ENCODE results near the gene EGFL7.

The EGFL7 gene

GRCh38 chr9:136673975-136674785 lies 11.5 kb downstream of the EGFL7 start:
- DNase-seq: no peak

DNA sequence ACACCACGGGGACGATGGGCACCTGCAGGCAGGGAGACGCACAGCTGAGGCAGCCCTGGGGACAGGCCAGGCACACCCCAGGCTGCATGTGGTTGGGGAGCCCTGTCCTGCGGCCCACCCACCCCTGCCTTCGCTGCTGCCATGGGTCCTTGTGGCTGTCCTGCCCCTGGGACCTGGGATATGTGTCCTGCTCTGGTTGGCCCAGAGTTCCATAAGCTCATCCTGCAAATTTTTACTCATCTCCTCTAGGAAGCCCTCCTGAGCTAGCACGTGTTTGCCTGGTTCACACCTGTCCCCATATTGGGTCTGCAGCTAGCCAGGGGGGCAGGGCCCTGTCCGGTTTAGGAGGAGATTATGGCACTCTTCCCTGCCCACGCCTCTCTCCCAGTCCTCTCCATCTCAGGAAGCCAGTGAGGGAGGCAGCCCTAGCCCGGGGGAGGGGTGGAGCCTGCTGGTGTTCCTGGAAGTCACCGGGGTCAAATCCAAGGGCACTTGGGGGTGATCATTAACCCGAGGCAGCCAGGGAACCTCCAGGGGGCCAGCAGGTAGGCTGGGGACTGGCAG lies 12.2 kb downstream of the EGFL7 start:
- DNase-seq: no peak

DNA sequence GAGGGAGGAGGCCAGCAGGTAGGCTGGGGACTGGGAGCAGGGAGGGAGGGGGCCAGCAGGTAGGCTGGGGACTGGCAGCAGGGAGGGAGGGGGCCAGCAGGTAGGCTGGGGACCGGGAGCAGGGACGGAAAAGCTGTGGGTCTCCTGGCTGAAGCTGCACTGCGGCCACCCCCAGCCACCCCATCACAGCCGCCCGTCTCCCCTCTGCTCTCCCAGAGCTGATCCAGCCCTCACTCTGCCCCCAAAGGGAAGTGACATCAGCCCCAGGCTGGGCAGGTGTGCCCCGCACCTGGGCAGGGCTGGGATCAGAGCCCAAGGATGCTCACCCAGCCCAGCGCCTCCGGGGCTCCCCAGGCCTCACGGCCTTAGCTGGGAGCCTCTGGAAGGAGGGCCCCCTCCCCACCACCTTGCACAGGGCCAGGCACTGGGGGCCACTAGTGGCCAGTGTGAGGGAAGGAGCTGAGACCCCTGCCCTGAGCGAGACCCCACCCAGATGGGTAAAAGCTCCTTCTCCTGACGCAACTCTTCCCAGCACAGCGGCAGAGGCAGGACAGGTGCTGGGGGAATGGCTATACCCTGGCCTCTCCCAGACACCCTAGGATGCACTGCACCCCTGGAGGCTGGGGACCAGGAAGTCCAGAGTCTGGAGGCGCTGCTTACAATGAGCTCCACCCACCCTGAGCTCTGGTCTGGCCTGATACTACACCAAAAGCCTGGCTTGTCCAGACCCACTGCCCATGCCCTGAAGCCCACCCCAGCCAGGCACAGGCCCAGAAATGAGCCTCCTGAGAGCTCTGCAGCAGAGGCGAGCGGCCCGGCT lies 13.0 kb downstream of the EGFL7 start:
- peak in 1 of 2 experiments; percentile 27 for DNase-seq

DNA sequence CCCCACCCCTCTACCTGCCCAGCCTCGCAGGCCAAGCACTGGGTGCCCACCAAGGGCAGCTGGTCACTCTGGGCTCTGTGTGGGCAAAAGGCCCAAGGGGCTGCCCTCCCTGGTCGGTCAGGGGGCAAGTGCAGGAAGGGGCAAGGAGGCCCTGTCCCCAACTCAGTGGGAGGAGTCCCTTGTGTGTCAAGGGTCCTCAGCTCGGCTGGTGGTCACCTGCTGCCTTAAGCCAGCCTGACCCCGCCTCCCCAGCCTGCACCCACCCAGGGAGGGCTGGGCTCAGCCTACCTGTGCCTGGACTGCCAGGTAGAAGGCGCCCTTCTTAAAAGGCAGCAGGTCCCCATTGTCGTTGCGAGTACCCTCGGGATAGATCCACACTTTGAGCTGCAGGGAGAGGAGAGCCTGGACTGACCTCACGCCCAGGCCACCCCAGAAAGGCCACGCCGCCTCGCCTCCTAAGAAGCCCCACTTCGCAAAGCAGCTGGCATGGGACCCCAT lies 13.6 kb downstream of the EGFL7 start:
- no peak for DNase-seq

GRCh38 chr9:136676920-136677686 lies 14.4 kb downstream of the EGFL7 start:
- no peak for DNase-seq

DNA sequence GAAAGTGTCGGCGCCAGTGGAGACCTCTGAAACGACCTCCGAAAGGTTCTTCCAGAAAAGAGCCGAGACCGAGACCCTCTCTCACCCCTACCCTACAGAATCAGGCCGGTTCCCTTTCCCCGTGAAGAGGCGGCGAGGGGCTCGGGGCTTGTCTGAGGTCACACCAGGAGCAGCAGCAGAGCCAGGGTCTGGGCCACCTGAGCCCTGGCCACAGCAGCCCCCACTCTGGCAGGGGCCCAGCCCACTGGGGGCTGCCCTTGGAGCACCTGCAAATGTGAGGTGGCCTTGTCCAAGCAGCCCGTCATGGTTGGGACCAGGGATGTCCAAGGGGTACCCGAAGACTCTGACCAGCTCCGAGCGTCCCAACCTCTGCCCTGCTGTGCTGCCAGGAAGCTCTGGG lies 15.3 kb downstream of the EGFL7 start:
- DNase-seq: no peak

DNA sequence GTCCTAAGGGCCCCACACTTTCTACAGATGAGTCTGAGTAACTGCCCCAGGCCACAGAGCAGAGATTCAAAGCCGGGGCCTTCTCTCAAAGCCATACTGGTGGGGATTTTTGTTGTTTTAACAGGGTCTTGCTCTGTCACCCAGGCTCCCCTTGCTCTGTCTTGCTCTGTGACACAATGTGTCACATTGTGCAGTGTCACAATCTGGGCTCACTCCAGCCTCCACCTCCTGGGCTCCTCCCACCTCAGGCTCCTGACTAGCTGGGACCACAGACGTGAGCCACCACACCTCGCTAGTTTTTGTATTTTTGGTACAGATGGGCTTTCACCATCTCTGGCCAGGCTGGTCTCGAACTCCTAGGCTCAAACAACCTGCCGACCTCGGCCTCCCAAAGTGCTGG lies 15.9 kb downstream of the EGFL7 start:
- DNase-seq: no peak

DNA sequence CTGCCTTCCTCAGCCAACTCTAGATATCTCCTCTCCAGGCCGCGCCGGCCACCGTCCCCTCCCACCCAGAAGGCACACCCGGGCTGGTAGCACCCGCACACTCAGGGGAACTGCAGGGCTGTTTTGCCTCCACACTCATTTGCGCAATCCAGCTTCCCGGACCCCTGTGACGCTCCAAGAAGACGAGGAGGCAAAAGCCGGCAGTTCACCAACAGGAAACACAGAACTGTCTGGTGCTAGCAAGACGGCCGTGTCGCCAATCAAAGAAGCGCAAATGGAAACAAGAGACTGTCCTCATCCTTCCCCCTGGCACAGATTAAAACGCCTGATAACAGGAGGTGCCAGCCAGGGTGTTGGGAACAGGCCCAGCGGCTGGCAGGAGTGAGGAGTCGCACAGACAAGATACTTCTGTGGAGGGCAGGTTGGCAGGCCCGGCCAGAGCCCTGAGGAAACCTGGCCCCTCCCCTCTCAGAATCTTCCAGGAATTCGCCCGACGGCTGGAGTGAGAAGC lies 16.8 kb downstream of the EGFL7 start:
- no peak for DNase-seq

GRCh38 chr9:136681029-136681428 lies 18.3 kb downstream of the EGFL7 start:
- DNase-seq: no peak

GRCh38 chr9:136681945-136682699 lies 19.4 kb downstream of the EGFL7 start:
- DNase-seq: no peak

DNA sequence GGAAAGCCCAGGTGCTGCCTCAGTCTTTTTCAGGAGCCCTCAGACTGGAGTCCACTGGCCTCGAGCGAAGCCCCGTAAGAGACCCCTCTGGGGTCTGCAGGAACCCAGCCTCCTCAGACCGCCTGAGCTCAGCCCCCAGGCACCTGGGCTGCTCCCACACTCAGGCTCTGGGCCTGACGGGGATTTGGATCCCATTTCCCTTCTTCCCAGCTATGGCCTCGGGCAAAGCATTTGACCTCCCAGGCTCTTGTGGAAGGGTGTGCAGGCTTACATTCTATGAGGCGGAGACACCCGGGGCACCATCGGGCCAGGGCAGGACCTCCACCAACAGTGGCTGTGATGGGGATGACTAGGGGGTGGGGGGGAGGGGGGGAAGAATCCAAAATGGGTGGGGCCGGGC lies 20.0 kb downstream of the EGFL7 start:
- DNase-seq: no peak

GRCh38 chr9:136683173-136683745 lies 20.5 kb downstream of the EGFL7 start:
- no peak for DNase-seq

DNA sequence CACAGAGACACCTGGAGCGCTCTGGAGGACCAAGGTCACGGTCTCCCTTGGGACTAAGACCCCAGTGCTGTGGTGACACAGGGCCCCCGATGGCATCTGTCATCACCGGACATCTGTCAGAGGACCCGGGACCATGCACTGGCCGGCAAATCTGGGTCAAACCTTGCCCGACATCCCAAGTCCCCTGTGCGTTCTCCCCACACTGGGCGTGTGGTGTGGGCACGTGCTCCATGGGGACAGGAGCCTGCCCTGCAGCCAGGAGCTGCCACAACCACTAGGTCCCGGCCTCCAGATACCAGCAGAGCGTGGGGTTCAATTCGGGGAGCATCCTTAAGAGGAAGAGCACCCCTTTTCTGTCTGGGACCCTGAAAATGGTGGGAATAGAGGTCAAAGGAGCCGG lies 21.0 kb downstream of the EGFL7 start:
- no peak for DNase-seq

GRCh38 chr9:136684339-136684738 lies 21.6 kb downstream of the EGFL7 start:
- DNase-seq: no peak

- DNase-seq: no peak
These were observed 22.1 kb downstream of the EGFL7 start for GRCh38 chr9:136684799-136685198.

GRCh38 chr9:136685216-136685615 lies 22.5 kb downstream of the EGFL7 start:
- DNase-seq: no peak

DNA sequence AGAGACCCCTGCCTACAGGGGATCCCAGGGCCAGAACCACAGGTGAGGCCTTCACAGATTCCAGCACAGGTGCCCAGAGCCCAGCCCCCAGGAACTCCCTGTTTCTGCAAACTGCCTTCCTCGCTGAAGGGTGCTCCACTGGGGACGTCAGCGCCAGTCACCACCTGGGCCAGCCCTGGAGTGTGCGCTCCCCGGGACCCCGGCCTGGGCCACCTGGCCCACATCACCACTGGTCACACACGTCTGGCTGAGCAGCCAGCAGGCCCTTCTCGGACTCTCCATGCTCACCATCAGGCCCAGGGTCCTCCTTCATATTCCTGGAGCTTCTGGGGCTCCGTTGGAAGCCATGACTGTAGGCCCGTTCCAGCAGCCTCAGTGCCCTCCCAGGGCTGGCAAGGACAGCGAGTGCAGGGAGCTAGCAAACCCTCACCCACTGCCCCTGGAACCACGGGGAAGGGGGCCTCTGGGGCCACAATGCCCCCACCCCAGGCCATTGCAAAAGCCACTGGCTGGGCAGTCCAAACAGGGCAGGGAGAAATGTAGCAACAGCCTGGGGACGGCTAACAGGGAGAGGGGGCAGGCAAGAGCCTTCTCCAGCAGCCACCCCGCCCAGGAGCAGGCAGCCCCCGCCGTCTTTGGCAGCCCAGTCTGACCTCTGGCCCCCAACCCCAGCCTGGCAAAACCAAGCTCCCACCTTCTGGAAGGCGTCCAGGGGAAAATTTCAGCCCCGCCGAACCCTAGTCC lies 23.2 kb downstream of the EGFL7 start:
- no peak for DNase-seq

DNA sequence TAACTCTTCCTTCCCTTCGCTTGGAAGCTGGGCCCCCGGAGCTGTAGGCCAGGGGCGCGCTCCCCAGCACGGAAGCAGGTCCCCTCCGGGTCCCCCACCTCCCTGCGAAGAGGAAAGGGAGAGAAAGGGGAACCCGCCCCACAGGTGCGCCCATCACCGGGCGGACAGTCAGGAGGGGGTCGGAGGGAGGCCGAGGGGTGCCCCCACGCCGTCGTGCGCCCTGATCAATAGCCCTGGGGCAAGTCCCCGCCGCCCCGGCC lies 23.7 kb downstream of the EGFL7 start:
- no peak for DNase-seq

DNA sequence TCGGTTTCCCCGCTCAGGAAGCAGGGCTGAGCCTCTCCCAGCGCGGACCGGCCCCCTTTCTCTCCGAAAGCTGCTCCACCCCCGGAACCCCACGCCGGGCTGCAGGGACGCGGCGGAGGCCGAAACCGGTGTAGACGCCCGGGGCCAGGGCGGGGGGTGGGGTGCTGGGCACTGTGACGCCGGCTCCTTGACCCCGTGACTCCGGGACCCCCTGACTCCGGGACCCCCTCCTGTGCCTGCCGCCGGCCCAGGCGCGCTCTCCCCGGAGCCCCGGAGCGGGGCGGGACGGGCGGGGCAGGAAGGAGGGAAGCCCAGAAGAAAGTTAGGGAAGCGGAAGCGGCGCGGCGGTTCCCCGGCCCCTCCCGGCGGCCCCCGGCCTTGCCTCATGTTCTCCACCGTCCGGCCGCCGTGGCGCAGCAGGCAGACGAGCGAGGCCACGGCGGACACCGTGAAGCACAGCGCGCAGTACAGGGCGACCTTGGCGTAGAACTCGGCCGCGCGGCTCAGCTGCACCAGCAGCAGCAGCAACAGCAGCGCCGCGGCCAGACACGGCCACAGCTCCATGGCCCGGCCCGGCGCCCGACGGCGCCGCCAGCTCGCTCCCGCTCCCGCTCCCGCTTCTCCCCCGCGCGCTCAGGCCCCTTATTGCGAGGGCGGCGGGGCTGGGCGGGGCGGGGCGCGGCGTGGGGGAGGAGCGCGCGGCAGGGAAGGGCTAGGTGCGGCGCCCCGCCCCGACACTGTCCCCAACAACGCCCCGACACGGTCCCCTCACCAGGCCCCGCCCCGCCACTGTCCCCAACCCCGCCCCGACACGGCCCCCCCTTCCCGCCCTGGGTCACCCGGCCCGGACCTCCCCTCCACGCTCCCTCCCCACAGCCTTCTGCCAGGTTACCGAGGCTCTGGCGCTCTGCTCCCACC lies 24.3 kb downstream of the EGFL7 start, which contains the start of gene AGPAT2:
Gene AGPAT2, minus strand, starts transcription at position 664 of the 918 bp plus-strand sequence. Its CDS starts 100 bp downstream, at position 564.
- peak; percentile 21 to 34 for DNase-seq

DNA sequence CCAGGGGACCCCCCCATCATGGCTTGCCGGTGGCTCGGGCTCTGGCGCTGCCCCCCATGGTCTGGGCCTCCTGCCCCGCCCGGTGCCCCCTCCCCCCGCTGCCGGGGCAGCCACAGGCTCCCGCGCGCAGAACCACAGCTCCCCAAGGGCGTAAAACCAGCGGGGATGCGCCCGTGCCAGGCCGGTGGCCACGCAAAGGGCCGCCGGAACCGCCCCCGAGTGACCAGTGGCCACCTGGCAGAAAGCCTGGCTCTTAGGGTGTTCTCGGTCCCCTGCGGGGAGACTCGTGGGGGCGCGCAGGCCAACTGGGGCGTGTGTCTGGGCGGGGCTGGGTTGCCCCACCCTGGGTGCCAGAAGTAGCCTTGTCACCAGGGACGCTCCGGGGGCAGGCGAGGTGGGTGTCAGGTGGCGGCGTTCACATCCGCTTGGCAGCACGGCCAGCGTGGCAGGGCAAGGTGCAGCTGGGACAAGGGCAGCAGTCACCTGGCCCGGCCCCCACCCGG lies 25.1 kb downstream of the EGFL7 start:
- DNase-seq: no peak
